TTC549 (cell line): Measurements from ENCODE around the gene ATP1A4.
"Not testable (repeated sequence)": the region's sequence is repeated elsewhere in the genome, so short reads cannot be mapped to it uniquely, and the experiment has no call there.

Experiments
- FAIRE-seq: peaks from 2 replicates; lab custom pipeline; 2012; peaks lifted over from hg19 to GRCh38; lab: Jason Lieb, UNC

The ATP1A4 gene

DNA sequence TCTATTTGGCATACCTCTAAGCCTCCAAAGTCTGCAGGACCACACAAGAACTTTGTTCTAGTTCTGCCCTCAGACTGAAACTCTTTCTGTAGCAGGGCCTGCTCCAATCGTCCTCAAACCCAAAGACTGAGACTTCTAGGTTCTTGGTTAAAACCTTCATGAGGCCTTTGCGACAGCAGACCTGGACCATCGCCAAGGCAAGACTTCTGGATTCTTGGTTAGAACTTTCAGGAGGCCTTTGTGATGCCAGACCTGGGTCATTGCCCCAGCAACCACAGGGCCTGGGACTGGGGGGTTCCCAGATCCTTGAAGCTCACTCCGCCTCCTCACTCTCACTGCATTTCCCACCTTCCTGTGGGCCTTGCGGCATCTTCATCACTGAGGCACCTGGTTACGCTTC lies at the start of gene ATP1A4:
Gene ATP1A4, plus strand, starts transcription at position 301 of the 400 bp plus-strand sequence. CDS start 438 bp downstream, outside the sequence.
- FAIRE-seq = no peak

DNA sequence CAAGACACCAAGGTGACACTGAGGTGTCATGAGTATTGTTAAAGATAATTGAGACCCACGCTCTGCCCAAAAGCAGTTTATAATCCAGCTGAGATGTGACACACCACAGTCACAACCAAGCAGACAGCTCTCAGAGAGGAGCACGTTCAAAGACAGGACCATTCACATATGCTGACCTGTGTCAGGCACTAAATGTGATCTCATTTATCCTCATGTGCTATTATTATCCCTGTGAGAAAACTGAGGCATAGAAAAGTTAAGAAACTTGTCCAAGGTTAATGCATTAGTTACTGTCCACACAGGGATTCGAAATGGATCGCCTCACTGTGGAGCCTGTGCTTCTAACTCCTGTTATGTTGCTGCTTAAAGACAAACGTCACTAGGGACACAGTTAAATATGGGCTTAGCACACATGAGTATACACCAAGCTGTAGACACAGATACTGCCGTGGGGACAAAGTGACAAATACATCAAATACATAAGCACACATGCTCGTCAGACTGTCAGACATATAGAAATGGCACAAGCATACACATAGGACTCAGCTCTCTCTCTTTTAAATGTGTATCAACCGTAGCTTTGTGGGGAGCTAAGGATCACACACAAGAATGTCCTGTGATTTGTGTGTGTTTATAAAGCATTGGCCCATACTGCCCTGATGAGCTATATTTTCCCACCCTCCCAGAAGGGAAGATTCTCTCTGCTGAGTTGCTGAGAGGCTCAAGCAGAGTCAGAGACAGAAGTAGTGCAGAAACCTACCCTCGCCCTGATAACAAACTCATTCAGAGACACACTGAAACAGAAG lies 49.5 kb upstream of the ATP1A4 start:
- FAIRE-seq = no peak

DNA sequence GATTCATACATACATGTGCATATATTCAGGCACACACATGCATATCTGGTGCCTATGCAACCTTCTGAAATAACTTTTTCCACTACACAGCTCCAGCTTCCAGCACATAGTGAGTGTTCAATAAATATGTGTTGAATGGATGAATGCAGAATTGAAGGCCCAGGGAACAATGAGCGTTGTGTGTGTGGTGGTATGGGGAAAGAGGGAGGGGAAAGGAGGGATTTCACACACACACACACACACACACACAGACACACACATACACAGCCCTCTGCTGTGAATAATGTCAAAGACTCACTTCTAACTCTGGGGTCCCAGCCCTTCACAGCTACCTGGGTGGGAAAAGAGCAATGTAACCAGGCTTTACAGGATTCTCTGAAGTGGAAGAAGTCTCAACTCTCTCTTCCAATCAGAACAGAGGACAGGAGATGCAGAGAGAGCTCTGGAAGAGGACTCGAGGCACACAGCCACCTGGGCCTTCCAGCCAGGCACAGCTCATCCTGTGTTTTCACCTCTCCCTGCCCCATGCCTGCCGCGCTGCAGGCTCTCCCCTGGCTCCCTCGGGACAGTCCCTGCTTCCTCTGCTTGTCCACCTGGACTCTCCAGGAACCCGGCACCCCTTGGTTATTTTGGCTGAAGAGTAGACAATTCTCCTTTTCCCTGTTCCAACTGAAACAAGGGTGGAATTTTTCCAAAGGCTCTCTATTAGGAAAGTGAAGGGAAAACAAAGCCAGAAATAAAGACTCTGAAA lies 47.6 kb upstream of the ATP1A4 start:
- FAIRE-seq = no peak

DNA sequence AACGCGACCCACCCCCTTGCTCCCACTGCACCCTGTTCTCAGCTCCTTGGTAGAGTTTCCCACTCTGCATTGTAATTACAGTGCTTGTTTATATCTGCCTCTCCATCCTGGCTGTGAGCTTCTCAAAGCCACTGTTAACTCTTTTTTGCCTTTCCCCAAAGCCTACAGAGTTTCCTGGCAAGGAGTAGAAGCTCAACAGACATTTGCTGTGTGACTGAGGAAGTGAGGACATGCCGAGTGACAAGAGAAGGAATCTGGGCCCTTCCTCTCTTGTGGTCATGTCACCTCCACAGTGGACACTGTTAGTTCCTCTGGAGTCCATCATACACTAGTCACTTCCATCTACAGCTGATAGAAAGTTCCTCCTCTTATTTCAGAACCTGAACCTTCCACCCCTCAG lies 46.9 kb upstream of the ATP1A4 start:
- FAIRE-seq = no peak

DNA sequence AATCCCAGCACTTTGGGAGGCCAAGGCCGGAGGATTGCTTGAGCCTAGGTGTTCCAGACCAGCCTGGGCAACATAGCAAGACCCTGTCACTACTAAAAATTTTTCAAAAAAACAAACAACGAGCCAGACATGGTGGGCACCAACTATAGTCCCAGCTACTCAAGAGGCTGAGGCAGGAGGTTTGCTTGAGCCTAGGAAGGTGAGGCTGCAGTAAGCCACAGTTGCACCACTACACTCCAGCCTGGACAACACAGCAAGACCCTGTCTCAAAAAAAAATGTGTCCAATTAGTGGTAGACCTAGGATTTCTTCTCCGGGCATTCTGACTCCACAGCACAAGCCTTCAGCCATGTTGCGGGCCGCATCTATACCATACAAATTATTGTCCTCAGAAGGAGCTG lies 46.2 kb upstream of the ATP1A4 start:
- FAIRE-seq = no peak

DNA sequence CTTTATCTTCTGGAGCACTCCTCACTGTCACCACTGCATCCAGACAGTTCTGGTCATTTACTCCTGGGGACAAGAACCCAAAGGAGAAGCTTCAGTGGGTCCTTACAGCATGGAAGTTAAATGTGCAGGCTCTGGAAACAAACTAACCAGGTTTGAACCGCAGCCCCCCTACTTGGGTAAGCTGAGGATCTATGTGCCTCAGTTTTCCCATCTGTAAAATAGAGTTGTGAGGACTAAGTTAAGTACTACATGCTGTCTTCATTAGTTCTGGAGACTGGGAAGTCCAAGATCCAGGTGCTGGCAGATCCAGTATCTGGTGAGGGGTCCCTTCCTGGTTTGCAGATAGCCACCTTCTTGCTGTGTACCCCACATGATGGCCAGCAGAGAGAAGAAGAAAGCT lies 43.9 kb upstream of the ATP1A4 start:
- no peak for FAIRE-seq

DNA sequence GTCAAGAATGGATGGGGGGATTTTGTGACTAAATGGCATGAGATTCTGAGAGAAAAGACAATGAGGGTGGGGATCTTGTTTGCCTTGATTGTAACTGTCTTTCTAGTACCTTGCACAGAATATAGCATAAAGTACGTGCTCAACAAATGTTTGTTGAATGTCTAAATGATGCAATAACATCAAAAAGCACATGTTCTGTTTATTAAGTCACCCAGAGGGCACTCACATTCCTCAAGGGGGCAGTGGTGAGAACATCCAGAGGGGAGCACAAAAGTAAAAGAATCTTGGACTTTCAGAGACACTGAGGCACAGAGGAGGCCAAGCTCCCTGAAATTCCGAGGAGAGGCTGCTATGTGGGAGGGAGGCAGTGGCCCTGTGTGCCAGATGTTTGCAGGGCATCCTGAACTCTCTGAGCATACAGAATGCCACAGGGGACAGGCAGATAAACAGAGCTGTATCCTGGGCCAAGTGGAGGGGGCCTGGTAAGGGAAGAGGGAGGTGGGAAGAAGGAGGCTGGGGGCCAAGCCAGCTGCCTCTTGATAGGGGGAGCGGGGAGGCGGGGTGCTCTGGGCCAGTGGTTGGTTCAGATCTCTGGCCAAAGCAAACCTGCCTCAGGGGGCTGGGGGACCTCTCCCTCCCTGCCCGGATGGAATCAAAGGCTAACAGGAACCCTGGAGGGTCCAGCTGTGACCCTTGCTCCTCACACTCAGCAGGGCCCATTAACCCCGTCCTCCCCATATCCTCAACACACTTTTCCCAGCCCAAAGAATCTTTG lies 42.3 kb upstream of the ATP1A4 start:
- no peak for FAIRE-seq

DNA sequence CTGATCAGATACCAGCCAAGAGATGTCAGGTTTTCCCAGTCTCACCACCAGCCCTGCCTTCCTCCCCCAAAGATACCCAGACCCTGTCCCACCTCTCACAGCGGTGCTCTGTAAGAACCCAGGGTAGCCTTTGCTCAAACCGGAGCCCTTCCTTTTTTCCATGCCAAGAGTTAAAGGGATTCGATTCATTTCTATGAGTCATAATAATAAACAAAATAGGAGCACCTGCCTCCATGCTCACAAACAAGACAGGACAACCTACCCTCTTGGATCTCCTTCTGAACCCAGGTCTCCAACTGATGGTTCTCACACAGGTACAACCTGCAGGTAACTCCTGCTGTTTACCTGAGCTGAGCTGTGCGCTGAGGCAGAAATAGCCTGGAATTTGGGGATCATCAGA lies 41.7 kb upstream of the ATP1A4 start:
- FAIRE-seq = no peak

DNA sequence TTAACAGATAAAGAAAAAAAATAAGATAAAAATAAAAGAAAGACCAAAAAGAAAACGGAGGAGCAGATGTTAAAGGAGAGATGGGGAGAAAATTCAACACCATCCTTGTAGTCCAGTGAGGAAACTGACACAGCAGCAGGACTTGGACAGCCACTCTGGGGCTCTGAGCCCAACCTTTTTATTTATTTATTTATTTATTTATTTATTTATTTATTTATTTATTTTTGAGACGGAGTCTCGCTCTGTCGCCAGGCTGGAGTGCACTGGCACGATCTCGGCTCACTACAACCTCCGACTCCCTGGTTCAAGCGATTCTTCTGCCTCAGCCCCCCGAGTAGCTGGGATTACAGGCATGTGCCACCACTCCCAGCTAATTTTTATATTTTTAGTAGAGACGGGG lies 39.9 kb upstream of the ATP1A4 start:
- FAIRE-seq = not testable (repeated sequence)

DNA sequence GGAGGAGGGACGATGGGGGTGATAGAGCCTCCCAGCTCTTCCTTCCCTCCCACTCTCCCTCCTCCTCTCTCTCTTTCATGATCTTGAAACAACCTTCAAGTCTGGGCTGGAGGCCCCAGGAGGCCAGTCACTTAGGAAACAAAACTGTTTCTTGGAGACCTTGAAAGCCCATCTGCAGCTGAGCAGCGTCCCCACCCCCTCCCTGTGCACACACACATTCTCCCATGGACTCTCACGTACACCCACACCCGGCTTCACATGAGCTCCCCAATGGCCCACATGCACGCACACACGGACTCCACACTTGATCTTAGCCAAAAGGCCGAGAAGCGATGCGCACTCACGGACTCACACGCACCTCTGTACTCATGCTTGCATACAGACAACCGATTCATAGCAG lies 39.0 kb upstream of the ATP1A4 start:
- FAIRE-seq = no peak

DNA sequence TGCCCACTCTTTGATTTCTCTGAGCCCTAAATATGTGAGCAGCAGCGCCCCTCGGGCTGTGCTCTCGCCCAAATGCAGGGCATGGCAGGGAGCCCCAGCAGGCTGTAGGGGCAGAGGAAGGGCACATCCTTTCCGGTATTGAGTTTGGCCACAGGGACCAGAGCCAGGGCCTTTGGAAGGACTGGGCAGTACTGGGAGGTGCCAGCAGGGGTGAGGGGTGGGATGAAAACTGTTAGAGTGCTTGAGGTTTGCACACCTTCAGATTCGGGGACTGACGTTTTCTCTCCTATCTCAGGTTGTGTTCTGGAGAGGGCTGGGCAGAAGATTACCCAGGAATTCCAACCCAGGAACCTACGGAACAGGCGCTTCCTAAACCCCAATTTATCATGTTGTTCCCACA lies 38.0 kb upstream of the ATP1A4 start:
- FAIRE-seq = no peak

DNA sequence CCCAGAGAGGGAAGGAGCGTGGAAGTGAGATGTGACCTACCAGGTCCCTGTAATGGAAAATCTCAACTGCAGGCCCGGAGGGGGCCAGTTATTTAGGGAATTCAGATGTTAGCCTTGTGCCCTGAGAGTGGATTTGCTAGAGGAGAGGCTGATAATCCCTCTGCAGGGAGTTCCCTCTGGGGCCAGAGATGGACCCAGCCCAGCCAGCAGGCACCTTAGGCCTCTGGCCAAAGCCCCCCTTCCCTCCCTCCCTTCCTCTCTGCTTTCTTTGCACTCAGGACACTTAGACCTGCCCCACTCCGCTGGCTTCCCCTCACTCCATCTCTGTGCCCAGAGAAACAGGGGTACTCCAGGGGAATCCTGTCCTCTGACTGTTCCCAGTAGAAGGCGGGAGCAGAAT lies 37.3 kb upstream of the ATP1A4 start:
- no peak for FAIRE-seq

DNA sequence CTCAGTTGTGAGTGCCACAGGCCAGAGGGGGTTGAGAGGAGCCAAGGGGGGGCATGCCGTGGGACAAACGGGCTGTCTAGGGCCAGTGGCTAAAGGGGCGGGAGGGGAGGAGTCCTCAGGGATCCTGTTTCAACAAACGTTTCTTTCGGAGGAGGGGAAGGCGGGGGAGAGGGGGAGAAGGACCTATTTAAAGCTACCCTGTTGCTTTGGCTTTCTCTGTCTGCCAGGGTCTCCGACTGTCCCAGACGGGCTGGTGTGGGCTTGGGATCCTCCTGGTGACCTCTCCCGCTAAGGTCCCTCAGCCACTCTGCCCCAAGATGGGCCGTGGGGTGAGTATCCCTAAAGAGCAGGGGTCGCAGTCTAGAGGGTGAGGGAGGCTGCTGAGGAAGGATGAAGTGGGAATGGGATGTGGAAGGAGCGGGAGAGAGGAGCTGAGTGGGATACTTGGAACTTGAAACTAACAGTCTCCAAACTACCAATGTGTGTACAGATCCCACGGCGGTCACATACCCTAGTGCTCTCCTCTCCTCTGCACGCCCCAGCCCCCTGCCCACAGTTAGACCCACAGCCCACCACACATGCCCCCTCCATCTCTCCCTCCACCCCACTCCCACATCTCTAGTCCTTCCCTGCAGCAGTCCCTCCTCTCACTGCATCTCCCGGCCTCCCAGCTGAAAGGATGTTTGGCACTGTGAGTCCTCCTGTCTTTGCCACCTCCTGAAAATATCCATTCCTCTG lies 35.7 kb upstream of the ATP1A4 start, which contains the start of gene ATP1A2:
Gene ATP1A2, plus strand, starts transcription at position 215 of the 738 bp plus-strand sequence. Its CDS starts 103 bp downstream, at position 318.
- FAIRE-seq = no peak

DNA sequence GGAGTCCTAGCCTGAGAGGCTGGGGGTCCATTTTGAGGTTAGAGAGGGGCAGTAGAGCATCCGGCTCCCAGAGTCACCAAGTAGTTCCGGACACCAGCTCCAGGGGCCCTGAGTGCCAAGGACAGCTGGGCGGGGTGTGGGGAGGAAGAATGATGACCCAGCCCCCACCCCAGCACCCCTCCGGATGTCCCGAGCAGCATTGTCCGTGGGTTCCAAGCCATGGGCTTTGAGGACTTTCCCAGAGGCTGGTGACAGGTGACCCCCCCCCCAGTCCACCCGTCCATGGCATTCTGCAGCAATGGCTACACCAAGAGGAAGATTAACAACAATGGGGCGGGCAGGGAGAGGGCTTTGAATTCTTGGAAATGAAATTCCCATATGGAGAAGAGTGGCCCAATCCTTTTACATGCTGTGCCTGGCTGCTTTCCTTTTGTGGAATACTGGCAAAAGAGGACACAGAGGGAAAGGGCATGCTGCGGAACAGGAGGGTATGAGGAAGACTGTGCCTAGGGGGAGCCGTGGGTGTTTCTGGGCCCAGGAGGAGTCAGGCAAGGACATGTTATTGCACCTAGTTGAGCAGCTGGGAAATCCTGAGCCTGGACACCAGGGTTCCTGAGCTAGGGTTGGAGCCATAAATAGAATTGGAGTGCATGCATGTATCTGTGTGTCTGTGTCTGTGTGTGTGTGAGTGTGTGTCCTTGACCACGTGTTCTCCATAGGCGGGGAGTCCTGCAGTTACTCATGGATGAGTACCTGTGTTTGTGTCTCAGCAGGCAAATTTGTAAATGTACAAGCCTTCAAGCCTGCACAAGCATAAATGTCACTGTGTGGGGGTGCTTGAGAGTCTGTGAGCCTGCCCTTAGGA lies 34.9 kb upstream of the ATP1A4 start:
- no peak for FAIRE-seq

DNA sequence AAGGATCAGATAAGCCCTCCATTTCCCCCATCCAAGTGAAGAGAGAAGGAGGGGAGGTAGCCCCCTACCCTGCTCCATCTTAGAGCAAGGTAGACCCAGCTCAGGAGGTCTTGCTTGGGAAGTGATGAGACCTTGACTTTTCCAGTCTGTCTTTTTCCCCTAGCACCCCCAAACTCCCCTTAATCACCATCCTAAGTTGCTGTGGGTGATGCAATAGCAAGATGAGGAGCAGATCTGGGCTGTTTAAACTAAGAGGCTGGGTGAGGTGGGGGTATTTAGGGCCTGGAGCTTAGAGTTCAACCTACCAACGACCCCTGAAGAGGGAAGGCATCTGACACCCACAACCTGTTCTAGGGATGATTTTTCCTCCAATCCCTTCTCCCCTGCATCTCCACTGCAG lies 34.1 kb upstream of the ATP1A4 start:
- FAIRE-seq = no peak

DNA sequence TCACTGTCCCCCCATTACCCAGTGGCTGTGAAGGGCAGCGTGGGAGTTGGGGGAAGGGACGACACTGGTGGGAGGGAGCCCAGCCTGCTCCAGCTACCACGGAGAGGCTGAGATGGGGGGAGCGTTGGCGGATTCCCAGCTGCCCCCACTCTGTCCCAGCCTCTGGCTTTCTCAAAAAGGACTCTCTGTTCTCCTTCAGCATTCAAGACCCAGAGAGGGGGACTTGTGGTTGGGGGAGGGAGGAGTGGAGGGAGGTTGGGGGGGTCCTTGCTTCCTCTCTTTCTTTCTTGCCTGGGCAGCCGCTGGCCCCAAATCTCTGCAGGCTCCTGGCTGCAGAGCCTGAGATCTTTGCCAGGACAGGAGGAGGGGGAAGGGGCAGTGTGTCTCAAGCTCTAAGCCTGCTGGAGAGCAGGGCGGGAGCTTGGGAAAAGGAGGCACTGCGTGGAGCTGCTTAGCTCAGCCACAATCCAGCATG lies 33.7 kb upstream of the ATP1A4 start:
- no peak for FAIRE-seq

DNA sequence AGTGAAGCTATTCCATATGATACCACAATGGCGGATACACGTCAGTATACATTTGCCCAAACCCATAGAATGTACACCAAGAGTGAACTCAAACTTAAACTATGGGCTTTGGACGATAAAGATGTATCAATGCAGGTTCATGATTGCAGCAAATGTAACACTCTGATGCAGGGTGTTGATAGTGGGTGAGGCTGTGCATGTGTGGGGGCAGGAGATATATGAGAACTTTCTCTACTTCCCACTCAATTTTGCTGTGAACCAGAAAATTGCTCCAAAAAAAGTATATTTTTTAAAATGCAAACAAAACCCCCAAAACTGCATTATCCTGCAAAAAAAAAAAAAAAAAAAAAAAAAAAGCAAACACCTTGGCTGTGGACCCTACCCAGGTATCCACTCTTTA lies 32.5 kb upstream of the ATP1A4 start:
- no peak for FAIRE-seq

DNA sequence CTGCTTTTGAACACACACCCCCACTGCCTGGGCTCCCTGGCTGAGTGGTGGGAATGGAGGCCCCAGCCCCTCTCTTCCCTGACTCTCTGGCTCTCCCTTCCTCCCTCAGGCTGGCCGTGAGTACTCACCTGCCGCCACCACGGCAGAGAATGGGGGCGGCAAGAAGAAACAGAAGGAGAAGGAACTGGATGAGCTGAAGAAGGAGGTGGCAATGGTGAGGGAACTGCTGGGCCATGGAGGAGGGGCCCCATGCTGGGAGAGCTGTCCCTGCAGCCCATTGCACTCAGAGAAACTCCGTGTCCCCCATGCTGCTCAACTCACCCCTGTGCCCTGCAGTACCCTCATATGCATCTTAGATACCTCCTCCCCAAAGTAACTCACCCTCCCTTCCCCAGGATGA lies 30.6 kb upstream of the ATP1A4 start:
- no peak for FAIRE-seq

DNA sequence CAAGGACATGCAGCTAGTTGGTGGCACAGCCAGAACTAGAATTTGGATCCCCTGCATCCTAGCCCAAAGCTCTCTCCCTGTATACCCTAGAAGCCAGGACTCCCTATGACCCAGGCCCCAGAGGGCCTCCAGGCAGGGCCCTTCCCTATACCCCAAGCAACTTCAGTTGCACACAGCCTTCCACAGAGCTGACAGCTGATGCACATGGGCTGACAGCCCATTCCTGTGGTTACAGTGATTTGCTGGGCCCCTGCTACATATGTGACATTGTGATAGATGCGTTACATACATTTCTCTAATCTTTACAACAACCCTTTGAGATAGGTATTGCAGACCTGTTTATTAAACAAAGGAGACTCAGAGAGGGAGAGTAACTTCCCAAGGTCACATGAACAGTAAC lies 30.0 kb upstream of the ATP1A4 start:
- FAIRE-seq = no peak

DNA sequence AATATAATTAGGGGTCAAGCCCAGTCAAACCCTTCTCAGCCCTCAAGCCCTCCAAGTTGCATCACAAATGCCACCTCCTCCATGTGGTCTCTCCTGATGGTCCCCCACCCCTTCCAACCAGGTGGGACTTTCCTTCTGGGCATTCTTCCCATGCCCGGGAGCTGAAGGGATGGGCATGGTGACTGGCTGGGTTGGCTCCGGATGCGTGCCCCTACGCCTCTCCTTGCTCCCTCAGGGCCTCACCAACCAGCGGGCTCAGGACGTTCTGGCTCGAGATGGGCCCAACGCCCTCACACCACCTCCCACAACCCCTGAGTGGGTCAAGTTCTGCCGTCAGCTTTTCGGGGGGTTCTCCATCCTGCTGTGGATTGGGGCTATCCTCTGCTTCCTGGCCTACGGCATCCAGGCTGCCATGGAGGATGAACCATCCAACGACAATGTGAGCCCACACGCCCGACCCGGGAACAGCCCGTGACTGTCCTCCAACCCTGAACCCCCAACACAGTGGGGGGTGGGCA lies 28.4 kb upstream of the ATP1A4 start:
- no peak for FAIRE-seq

DNA sequence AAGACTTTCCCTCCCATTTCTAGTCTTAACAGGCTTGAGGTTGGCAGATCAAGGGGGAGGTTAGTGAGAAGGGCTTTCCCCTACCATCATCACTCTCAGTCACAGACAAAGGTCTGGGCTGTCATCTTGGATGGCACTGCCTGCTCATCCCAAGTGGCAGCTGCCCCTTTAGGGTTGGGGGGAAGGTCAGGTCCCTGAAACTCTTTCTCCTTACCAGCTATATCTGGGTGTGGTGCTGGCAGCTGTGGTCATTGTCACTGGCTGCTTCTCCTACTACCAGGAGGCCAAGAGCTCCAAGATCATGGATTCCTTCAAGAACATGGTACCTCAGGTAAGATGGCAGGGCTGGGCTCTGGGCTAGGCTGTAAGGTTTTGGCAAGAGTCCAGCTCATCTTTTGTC lies 27.7 kb upstream of the ATP1A4 start:
- FAIRE-seq = no peak
